Renal cortex interstitium (tissue), 11 donors: ENCODE data around the gene TAF9B. TPM values are rescaled to one million over a fixed set of nuclear protein-coding genes. Genes with fewer than 3 reads are reported as not detected.
"Not testable (repeated sequence)": the region's sequence is repeated elsewhere in the genome, so short reads cannot be mapped to it uniquely, and the experiment has no call there.

ENCODE experiments used
- DNase-seq, 11 donors: peaks; one replicate each; pipeline ENCODE4 v3.0.0-alpha.2; 2013; ENCODE audit warnings: low read depth in 9 of 11, low spot score in 4 of 11; ENCODE audit errors: extremely low read depth in 1 of 11
- polyA plus RNA-seq, 3 donors: library from polyadenylated mRNA; unstranded; fragments of 120-200 nt; gene quantifications; one replicate each; pipeline ENCODE4 v1.2.1, GENCODE V29; 2013; ENCODE audit not compliant: insufficient read length in 3 of 3

TAF9B gene
- polyA plus RNA-seq, 3 donors, result 47.2 to 55.3 (median 48.8) TPM

GRCh38 chrX:78081413-78081812 lies 58.0 kb downstream of the TAF9B start:
- not testable (repeated sequence) for DNase-seq

Other genes with a start within 250 kb of the TAF9B start
- gene MAGT1, start 244.2 kb downstream of the TAF9B start, polyA plus RNA-seq, result 100 to 1,000 TPM in 1 of 3 donors, 10 to 100 TPM in 2; 83.8 to 104 (median 93.1) TPM
- 100 to 1,000 TPM; 238 to 353 (median 341) TPM for gene COX7B, start 240.2 kb downstream of the TAF9B start, polyA plus RNA-seq
- 10 to 100 TPM; 15.0 to 17.0 (median 16.6) TPM for gene ATP7A, start 229.0 kb downstream of the TAF9B start, polyA plus RNA-seq
- gene PGAM4, start 170.0 kb downstream of the TAF9B start, polyA plus RNA-seq, result under 1 TPM in 2 of 3 donors, not detected in 1; 0.28 to 0.29 TPM
- 100 to 1,000 TPM; 388 to 454 (median 416) TPM for gene PGK1, start 35.4 kb downstream of the TAF9B start, polyA plus RNA-seq
- gene CYSLTR1, start 188.0 kb upstream of the TAF9B start, polyA plus RNA-seq, result 1 to 10 TPM; 1.5 to 2.3 (median 2.1) TPM